HUDEP-2 (cell line): Measurements from ENCODE around the gene F8A3.
"Not testable (repeated sequence)": the region's sequence is repeated elsewhere in the genome, so short reads cannot be mapped to it uniquely, and the experiment has no call there.

Source experiments
- DNase-seq, 76 experiments: peaks; one replicate each; lab custom pipeline; 2025; ENCODE audit not compliant: unreplicated experiment in 76 of 76; lab: John Stamatoyannopoulos, UW

F8A3 gene

GRCh38 chrX:155458471-155458870 lies at the start of gene F8A3:
F8A3 (minus strand) TSS chrX:155458620; CDS start chrX:155458600, 20 bp downstream.
- not testable (repeated sequence) for DNase-seq

GRCh38 chrX:155505296-155505695 lies 46.9 kb upstream of the F8A3 start:
- DNase-seq, result no peak

DNA sequence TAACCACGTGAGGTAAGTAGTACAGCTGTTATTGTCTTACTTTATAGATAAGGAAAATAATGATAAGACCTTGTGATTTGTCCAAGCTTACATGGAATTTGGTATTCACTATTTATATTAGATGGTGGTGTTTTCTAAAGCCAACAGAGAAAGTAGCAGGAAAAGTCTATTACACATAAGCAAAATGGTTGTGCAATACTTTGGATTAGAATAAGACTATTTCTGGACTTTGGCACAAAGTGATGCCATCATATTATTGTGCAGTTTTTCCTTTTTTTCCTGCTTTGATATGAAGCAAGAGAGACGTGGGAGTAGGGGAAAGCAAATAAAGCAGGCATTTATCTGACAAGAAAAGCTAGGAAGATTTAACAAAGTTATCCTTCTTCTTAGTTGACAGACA lies 36.7 kb upstream of the F8A3 start:
- not testable (repeated sequence) for DNase-seq

DNA sequence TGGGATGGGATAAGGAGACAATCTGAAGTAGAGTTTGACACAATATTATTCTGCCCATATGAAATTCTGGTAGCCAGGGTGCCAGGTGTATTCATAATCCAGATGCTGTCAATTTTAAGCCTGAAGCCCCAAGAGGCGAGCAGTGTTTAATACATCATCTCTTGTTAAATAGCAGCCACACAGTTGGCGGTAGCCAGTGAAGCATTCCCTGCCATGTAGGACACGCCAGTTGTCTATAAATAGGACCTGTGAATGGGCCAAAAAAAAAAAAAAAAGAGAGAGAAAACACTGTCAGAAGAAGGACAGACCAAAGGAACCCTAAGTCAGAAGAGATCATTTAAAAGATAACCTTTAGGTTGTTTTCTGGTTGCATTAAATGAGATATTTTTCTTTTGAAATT lies 33.0 kb upstream of the F8A3 start:
- not testable (repeated sequence) for DNase-seq

DNA sequence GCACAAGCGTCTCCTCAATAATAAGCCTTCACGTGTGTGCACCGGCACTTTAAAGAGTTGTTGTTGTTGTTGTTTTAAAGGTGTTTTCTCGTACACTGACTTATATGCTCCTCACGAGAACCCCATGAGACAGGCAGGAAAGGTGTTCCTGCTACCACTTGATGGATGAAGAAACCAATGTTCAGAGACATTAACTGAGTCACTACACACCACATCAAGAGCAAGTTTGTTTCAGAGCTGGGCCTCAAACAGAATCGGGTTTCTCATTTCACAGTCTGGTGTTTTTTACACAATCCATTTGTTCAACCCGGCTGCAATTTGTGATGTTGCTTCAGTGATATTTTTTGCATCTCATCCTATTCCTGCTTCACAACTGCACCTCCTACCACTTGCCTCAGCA lies 18.7 kb upstream of the F8A3 start:
- not testable (repeated sequence) for DNase-seq

- not testable (repeated sequence) for DNase-seq
These were observed 8.0 kb upstream of the F8A3 start for GRCh38 chrX:155466269-155466938.

DNA sequence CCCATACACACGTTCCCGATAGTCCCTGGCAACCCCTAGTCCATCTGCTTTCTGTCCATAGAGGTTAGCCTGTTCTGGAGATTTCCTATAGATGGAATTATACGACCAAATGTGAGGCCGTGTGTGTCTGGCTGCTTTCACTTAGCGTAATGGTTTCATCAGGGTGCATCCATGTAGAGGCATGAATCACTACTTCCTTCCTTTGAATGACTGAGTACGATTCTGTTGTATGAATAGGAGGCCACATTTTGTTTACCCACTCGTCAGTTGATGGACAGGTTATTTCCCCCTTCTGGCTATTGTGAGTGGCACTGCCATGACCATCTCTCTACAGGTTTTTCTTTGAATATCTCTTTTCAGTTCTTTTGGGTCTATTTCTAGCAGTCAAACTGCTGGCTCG lies 2.1 kb upstream of the F8A3 start:
- not testable (repeated sequence) for DNase-seq

DNA sequence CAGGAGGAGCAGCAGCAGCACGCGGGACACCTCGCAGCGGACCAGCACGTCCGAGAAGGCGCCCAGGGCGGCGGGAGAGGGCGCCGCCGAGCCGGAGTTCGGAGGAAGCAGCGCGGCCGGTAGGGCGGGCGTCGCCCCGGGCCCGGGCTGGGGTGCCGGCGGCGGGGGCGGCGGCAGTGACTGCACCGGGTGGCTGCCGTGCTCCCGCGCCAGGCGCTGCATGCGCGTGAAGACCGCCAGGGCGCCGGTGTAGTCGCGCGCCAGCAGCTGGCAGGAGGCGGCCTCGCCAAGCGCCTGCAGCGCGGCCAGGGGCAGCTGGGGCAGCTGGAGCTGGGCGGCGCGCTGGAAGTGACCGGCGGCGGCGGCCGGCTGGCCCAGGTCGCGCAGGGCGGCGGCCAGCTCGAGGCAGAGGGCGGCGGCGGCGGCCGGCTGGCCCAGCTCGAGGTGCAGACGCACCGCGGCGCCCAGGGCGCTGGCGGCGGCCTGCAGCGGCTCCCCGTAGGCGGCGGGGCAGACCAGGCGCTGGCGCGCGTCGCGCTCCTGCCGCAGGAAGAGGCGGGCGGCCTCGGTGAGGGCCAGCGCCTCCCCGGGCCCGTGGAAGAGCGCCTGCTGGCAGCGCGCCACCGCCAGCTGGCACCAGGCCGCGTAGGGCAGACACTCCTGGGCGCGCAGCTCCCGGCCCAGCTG lies 516 bp downstream of the F8A3 start:
- not testable (repeated sequence) for DNase-seq

DNA sequence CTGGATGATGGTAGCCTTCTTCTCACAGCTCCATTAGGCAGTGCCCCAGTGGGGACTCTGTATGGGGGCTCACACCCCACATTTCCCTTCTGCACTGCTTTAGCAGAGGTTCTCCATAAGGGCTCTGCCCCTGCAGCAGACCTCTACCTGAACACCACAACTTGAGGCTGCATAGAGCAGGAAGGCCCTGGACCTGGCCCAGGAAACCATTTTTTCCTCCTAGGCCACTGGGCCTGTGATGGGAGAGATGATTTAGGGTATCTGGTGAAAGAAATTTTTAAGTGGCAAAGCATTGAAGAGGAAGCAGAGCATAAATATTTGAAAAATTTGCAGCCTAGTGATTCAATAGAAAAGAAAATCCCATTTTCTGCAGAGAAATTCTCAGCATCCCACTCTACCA lies 17.3 kb downstream of the F8A3 start:
- no peak for DNase-seq

DNA sequence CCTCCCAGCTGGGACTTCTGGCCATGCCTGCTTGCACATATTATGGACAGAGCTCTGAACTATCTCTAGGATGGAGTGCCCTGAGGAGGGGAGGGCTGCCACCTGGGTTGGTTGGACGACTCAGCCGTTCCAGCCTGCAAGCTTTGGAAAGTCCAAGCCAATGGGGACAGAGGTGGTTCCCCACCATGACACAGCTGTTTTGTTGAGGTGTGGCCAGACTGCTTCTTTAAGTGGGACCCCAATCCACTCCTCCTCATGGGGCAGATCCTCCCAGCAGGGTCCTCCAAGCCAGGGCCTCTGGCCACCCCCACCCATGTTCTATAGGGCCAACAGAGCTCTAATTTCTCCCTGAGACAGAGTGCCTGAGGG lies 22.7 kb downstream of the F8A3 start:
- DNase-seq, result peak in 3 of 76 experiments; percentile 1 to 13 (median 11)

- DNase-seq, result peak in 74 of 76 experiments; percentile 0 to 85 (median 58)
These were observed 23.3 kb downstream of the F8A3 start for GRCh38 chrX:155434906-155435743.

GRCh38 chrX:155417769-155418168 lies 40.7 kb downstream of the F8A3 start:
- no peak for DNase-seq
